GM21423 (cell line): ENCODE results near the gene SPATA12.

Source experiments
- ATAC-seq: cut with Tn5 transposase; IDR thresholded peaks from one replicate; pipeline ENCODE4 v1.9.1; 2021; ENCODE audit warnings: mild to moderate bottlenecking, moderate library complexity; ENCODE audit not compliant: unreplicated experiment

SPATA12 gene

GRCh38 chr3:57110214-57110613 lies 49.8 kb downstream of the SPATA12 start:
- ATAC-seq, result no peak

GRCh38 chr3:57110798-57111197 lies 50.3 kb downstream of the SPATA12 start:
- no peak for ATAC-seq

- ATAC-seq, result no peak
Measured at GRCh38 chr3:57112206-57112605, 51.7 kb downstream of the SPATA12 start.

- no peak for ATAC-seq
Measured at GRCh38 chr3:57116501-57116900, 56.0 kb downstream of the SPATA12 start.

- no peak for ATAC-seq
Measured at GRCh38 chr3:57118254-57118653, 57.8 kb downstream of the SPATA12 start.

- ATAC-seq, result no peak
Measured at GRCh38 chr3:57120040-57120439, 59.6 kb downstream of the SPATA12 start.

- ATAC-seq, result no peak
Measured at GRCh38 chr3:57120451-57121174, 60.1 kb downstream of the SPATA12 start.
